HepG2 (cell line): Measurements from ENCODE around the gene LIME1. TPM values are rescaled to one million over a fixed set of nuclear protein-coding genes. Genes with fewer than 3 reads are reported as not detected.
A peak's percentile ranks its signal among the peaks of the same experiment; 100 is the strongest.

Experiments
- AHDC1 ChIP-seq: sonication (generic); formaldehyde crosslinking; IDR thresholded peaks from 2 replicates; pipeline ENCODE4 v1.5.1; 2020; ENCODE audit warnings: mild to moderate bottlenecking, missing genetic modification reagents, borderline replicate concordance
- ASH2L ChIP-seq: fragments of 300-600, 200-600 bp; sonication (generic); IDR thresholded peaks from 2 replicates; pipeline ENCODE4 v1.7.0; 2017; ENCODE audit warnings: low read depth, mild to moderate bottlenecking, moderate library complexity, mixed read lengths, low read length; ENCODE audit not compliant: insufficient read length
- HIC2 ChIP-seq: sonication (generic); formaldehyde crosslinking; IDR thresholded peaks from 2 replicates; pipeline ENCODE4 v1.9.0; 2022; ENCODE audit warnings: low read depth, missing genetic modification reagents
- MED8 ChIP-seq: sonication (generic); formaldehyde crosslinking; IDR thresholded peaks from 2 replicates; pipeline ENCODE4 v1.8.1; 2023; ENCODE audit warnings: mild to moderate bottlenecking, missing genetic modification reagents; ENCODE audit not compliant: insufficient replicate concordance
- MLXIP ChIP-seq: sonication (generic); formaldehyde crosslinking; IDR thresholded peaks from 2 replicates; pipeline ENCODE4 v1.9.0; 2021; ENCODE audit warnings: missing genetic modification reagents, borderline replicate concordance
- NFYC ChIP-seq: IDR thresholded peaks from 2 replicates; pipeline ENCODE4 v1.6.1; 2016; ENCODE audit warnings: missing genetic modification reagents, missing compliant biosample characterization
- NONO ChIP-seq, 2 experiments: fragments of 450-650 bp in 1 of 2; sonication (generic) in 1 of 2; formaldehyde crosslinking in 1 of 2; IDR thresholded peaks in 1 of 2; conservative IDR thresholded peaks in 1 of 2; 2 replicates each; pipeline versions ENCODE4 v1.6.1 to v1.8.0; 2017 to 2022; ENCODE audit warnings: mild to moderate bottlenecking in 1 of 2, missing genetic modification reagents in 1 of 2, moderate library complexity in 1 of 2
- ZBTB7B ChIP-seq: sonication (generic); formaldehyde crosslinking; IDR thresholded peaks from 2 replicates; pipeline ENCODE4 v1.4.0; 2020; ENCODE audit warnings: missing genetic modification reagents
- ZFP36 ChIP-seq: fragments of 150-350 bp; IDR thresholded peaks from 2 replicates; pipeline ENCODE4 v1.6.1; 2018; ENCODE audit warnings: borderline replicate concordance, low read length, low read depth; ENCODE audit not compliant: partially characterized antibody
- ZGPAT ChIP-seq: IDR thresholded peaks from 2 replicates; pipeline ENCODE4 v1.6.1; 2016; ENCODE audit warnings: mild to moderate bottlenecking
- ZNF660 ChIP-seq: sonication (generic); formaldehyde crosslinking; IDR thresholded peaks from 2 replicates; pipeline ENCODE4 v1.5.1; 2020; ENCODE audit warnings: mild to moderate bottlenecking, low read depth, missing genetic modification reagents, borderline replicate concordance
- polyA plus RNA-seq, 8 experiments: library from polyadenylated mRNA; depleted of rRNA in 3 of 8; stranded (reverse) in 7 of 8; unstranded in 1 of 8; fragments of >200 nt; fragmentation: Illumina TruSeq in 4 of 8; extraction: Trizol in 4 of 8; gene quantifications; 2 replicates each; pipeline versions ENCODE4 v1.2.1 to v1.2.3, GENCODE V29; 2011 to 2016; ENCODE audit warnings: low read depth in 4 of 8, missing spikeins in 1 of 8, mixed read lengths in 1 of 8; ENCODE audit not compliant: insufficient read depth in 1 of 8
- total RNA-seq, 5 experiments: library from RNA; depleted of rRNA; stranded (reverse); fragments of >200 nt; fragmentation: Illumina TruSeq; extraction: Trizol; gene quantifications; 2 replicates each; pipeline ENCODE4 v1.2.3, GENCODE V29; 2016; ENCODE audit warnings: low read depth in 1 of 5

LIME1 gene
- total and polyA plus RNA-seq, 2 of the 13 experiments (the other 11 are each of a cell fraction or from before 2014, with no cell fraction given), result 13.0 to 61.5 TPM

- TF ChIP-seq NFYC (CRISPR knock-in tag) (no peak), ZNF660 (CRISPR knock-in tag) (no peak), NONO (IDR thresholded peaks at IDR 0.05) (no peak), NONO (CRISPR knock-in tag; conservative IDR thresholded peaks at IDR 0.05) (peak; percentile 17; the same call in 1 of the 2 replicates), MLXIP (CRISPR knock-in tag) (no peak), ZBTB7B (CRISPR knock-in tag) (0 out of 2 replicates have a peak, but pooled peaks have one; percentile 24), HIC2 (CRISPR knock-in tag) (peak; percentile 78), MED8 (no peak), ZGPAT (CRISPR knock-in tag) (no peak), ASH2L (no peak), ZFP36 (no peak), AHDC1 (CRISPR knock-in tag) (no peak)
These were observed 1.3 kb upstream of the LIME1 start (continued) for GRCh38 chr20:63734946-63735858.
